ENCODE data around the gene ZPBP.

DNA sequence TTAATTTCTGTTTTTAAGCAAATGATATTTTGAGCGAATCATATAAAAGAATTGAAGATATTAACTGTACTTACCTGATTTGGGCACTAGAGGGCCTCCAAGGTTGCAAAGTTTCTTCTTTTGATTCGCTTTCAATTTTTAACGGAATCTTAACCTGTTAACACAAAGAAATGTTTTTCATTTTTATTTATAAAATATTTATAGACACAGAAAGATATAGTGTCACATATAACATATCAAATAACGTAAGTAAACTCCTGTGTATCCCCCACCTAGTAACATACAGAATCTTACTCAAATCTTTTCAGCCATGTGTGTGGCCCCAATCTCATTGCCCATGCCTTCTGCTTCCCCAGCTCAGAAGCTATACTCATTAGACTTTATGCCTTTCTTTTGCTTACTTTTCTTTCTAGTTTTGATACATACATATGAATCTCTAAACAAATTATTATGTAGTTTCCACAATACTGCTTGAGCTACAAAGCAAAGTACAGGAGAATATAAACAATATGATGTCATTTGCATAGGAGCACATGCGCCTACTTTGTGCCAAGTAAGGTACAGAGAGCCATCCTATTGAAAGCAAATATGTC, 49.5 kb upstream of the ZPBP start:
- TF ChIP-seq GATA2 (IDR thresholded peaks at IDR 0.05; ENCODE audit: low read depth, low read length) = no peak
- no peak for TF ChIP-seq GATA3 (IDR thresholded peaks at IDR 0.05; ENCODE audit: low read depth, low read length)
